Natural killer cell (primary cell): ENCODE data around the gene TLCD4. TPM values are rescaled to one million over a fixed set of nuclear protein-coding genes. Genes with fewer than 3 reads are reported as not detected.

Experiments used
- ATAC-seq, 3 donors: fragments of 150-1000 bp in 2 of 3; fragments of 200-7000 bp in 1 of 3; cut with Tn5 transposase; 1 replicate in 1 of 3; 2 replicates in 2 of 3; pipeline ENCODE4 v1.10.0; 2021; ENCODE audit warnings: mild to moderate bottlenecking in 2 of 3, moderate library complexity in 2 of 3
- DNase-seq, 2 donors: peaks; one replicate each; pipeline versions ENCODE4 v3.0.0 to v3.0.0-alpha.2; 2013 to 2021; ENCODE audit warnings: mixed read lengths in 1 of 2
- H3K27ac ChIP-seq: one replicate; pipeline ENCODE4 v1.5.1; 2013; ENCODE audit warnings: mild to moderate bottlenecking, low read length
- H3K27me3 ChIP-seq: one replicate; pipeline ENCODE4 v1.6.1; 2013; ENCODE audit warnings: low read length; ENCODE audit not compliant: control insufficient read depth, insufficient read depth
- H3K36me3 ChIP-seq: one replicate; pipeline ENCODE4 v1.6.1; 2013; ENCODE audit warnings: low read length; ENCODE audit not compliant: control insufficient read depth, insufficient read depth
- H3K4me1 ChIP-seq: one replicate; pipeline ENCODE4 v1.6.1; 2013; ENCODE audit warnings: low read length; ENCODE audit not compliant: control insufficient read depth, insufficient read depth
- H3K4me3 ChIP-seq: one replicate; pipeline ENCODE4 v1.5.1; 2013; ENCODE audit warnings: low read length
- H3K9me3 ChIP-seq: one replicate; pipeline ENCODE4 v1.6.1; 2013; ENCODE audit warnings: low read length; ENCODE audit not compliant: control insufficient read depth, insufficient read depth
- H3K27ac Mint-ChIP-seq, 2 donors: one replicate each; pipeline ENCODE4 v1.8.0; 2022; ENCODE audit warnings: mild to moderate bottlenecking in 2 of 2, mixed read lengths in 2 of 2, moderate library complexity in 1 of 2
- H3K27me3 Mint-ChIP-seq, 2 donors: one replicate each; pipeline ENCODE4 v1.8.0; 2022; ENCODE audit warnings: low read depth in 2 of 2, mixed read lengths in 2 of 2
- H3K36me3 Mint-ChIP-seq: one replicate; pipeline ENCODE4 v1.8.0; 2022; ENCODE audit warnings: mixed read lengths
- H3K4me1 Mint-ChIP-seq, 2 donors: one replicate each; pipeline ENCODE4 v1.8.0; 2022; ENCODE audit warnings: mixed read lengths in 2 of 2
- H3K4me3 Mint-ChIP-seq: one replicate; pipeline ENCODE4 v1.8.0; 2022; ENCODE audit warnings: mild to moderate bottlenecking, moderate library complexity, mixed read lengths
- H3K9me3 Mint-ChIP-seq, 2 donors: one replicate each; pipeline ENCODE4 v1.8.0; 2022; ENCODE audit warnings: mixed read lengths in 2 of 2
- WGBS: methylation state at CpG from one replicate; pipeline ENCODE4 v1.1.7; 2013; ENCODE audit warnings: missing lambda C conversion rate; ENCODE audit not compliant: insufficient coverage; 5-methylcytosine and 5-hydroxymethylcytosine counted together
- intact Hi-C: fragments of 100-400 bp; cut with micrococcal nuclease; formaldehyde crosslinking; loops from one replicate; pipeline ENCODE4 v1.14.2; 2022
- total RNA-seq, 4 donors: library from RNA; stranded (reverse); fragments of 120-200 nt in 1 of 4; gene quantifications; one replicate each; pipeline versions ENCODE4 v1.2.3 to v1.2.4, GENCODE V29; 2013 to 2022
- TF ChIP-seq, protein P1 (sequence below): fragments of 200-600 bp; IDR thresholded peaks from one replicate; pipeline ENCODE4 v1.8.0; 2022; ENCODE audit warnings: antibody characterized with exemption

TLCD4 gene
- total RNA-seq, 3 donors from 2014 or later (not counting 1 experiment from before 2014, with no cell fraction given): 0.49 to 0.60 TPM; not detected in 1

DNA sequence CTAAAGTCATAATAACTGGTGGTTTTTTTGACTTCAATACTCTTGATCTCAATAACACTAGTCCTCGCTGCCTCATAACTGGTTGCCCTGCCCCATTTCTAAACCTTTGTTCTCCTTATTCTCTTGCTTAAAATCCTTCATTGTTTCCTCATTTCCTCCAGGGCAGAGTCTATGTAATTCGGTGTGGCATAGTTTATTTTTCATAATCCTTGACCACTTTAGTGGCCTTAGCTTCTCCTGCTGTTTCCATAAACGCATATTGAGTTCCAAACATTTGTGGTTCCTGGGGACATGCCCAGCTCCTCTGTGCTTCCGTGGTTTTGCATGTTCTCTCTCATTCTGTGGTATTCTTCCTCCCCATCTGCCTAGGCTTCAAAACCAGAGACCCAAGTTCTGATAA lies 19.0 kb upstream of the TLCD4 start:
- Mint-ChIP-seq H3K36me3 (no peaks in the 10 kb centered on the region), H3K4me3 (no peak overlapping the region), H3K27me3 (peaks cover 5 to 6% of the 10 kb centered on the region in 2 donors), H3K9me3 (no peaks in the 10 kb centered on the region), H3K27ac (no peak overlapping the region), H3K4me1 (no peaks in the 10 kb centered on the region)
- Histone ChIP-seq H3K4me3 (no peak overlapping the region), H3K36me3 (no peaks in the 10 kb centered on the region), H3K9me3 (no peaks in the 10 kb centered on the region), H3K4me1 (no peaks in the 10 kb centered on the region), H3K27ac (no peak overlapping the region), H3K27me3 (no peaks in the 10 kb centered on the region)
- 61% methylated on average over 4 of the region's 4 CpGs for WGBS
- intact Hi-C loops: no loop called here
- ATAC-seq (no peak), DNase-seq (no peak)
- TF ChIP-seq, protein P1, sequence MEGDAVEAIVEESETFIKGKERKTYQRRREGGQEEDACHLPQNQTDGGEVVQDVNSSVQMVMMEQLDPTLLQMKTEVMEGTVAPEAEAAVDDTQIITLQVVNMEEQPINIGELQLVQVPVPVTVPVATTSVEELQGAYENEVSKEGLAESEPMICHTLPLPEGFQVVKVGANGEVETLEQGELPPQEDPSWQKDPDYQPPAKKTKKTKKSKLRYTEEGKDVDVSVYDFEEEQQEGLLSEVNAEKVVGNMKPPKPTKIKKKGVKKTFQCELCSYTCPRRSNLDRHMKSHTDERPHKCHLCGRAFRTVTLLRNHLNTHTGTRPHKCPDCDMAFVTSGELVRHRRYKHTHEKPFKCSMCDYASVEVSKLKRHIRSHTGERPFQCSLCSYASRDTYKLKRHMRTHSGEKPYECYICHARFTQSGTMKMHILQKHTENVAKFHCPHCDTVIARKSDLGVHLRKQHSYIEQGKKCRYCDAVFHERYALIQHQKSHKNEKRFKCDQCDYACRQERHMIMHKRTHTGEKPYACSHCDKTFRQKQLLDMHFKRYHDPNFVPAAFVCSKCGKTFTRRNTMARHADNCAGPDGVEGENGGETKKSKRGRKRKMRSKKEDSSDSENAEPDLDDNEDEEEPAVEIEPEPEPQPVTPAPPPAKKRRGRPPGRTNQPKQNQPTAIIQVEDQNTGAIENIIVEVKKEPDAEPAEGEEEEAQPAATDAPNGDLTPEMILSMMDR: no peak

DNA sequence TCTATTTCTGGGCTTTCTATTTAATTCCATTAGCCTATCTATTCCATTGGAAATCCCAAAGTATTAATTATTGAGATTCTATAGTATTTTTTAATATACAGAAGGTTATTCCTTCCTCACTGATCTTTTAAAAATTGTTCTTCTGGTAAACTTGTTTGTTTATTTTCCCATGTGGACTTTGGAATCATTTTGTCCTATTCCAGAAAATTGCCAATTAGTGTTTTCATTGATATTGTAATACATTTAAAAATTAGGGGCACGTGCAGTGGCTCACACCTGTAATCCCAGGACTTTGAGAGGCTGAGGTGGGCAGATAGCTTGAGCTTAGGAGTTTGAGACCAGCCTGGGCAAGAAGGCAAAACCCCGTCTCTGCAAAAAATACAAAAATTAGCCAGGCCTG lies 8.4 kb upstream of the TLCD4 start:
- Histone ChIP-seq H3K27me3 (peaks cover 3% of the 10 kb centered on the region), H3K36me3 (no peaks in the 10 kb centered on the region), H3K9me3 (no peaks in the 10 kb centered on the region), H3K27ac (no peak overlapping the region), H3K4me3 (no peak overlapping the region), H3K4me1 (no peaks in the 10 kb centered on the region)
- intact Hi-C loops: no loop called here
- no peak overlapping the region for H3K4me3 Mint-ChIP-seq
- TF ChIP-seq, protein P1: no peak
- no peaks in the 10 kb centered on the region for H3K36me3 Mint-ChIP-seq
- H3K9me3 Mint-ChIP-seq: no peaks in the 10 kb centered on the region
- no peak for ATAC-seq
- peaks cover 21 to 46% of the 10 kb centered on the region in 2 donors for H3K27me3 Mint-ChIP-seq
- no peak overlapping the region for H3K27ac Mint-ChIP-seq
- 92% methylated on average over 2 of the region's 2 CpGs for whole genome bisulfite sequencing
- H3K4me1 Mint-ChIP-seq: no peaks in the 10 kb centered on the region
- no peak for DNase-seq

DNA sequence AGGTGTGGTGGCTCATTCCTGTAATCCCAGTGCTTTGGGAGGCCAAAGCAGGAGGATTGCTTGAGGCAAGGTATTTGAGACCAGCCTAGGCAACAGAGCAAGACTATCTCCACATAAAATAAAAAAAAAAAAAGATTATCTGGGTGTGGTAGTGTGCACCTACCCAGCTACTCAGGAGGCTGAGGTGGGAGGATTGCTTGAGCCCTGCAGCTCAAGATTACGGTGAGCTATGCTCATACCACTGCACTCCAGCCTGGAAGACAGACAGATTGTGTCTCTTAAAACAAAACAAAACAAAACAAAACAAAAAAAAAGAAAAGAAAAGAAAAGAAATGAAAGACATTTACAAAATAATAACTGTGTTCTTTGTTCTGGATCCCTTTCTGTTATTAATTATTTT lies 6.1 kb upstream of the TLCD4 start:
- Mint-ChIP-seq H3K4me1 (no peaks in the 10 kb centered on the region), H3K36me3 (no peaks in the 10 kb centered on the region), H3K4me3 (no peak overlapping the region), H3K27ac (no peak overlapping the region), H3K27me3 (peaks cover 25 to 53% of the 10 kb centered on the region in 2 donors), H3K9me3 (no peaks in the 10 kb centered on the region)
- Histone ChIP-seq H3K27me3 (peaks cover 3% of the 10 kb centered on the region), H3K4me3 (no peak overlapping the region), H3K4me1 (no peaks in the 10 kb centered on the region), H3K27ac (no peak overlapping the region), H3K9me3 (no peaks in the 10 kb centered on the region), H3K36me3 (no peaks in the 10 kb centered on the region)
- ATAC-seq: no peak
- intact Hi-C loops: no loop called here
- WGBS: no CpG with 5 or more reads among the region's 1 CpG
- TF ChIP-seq, protein P1: no peak
- no peak for DNase-seq

DNA sequence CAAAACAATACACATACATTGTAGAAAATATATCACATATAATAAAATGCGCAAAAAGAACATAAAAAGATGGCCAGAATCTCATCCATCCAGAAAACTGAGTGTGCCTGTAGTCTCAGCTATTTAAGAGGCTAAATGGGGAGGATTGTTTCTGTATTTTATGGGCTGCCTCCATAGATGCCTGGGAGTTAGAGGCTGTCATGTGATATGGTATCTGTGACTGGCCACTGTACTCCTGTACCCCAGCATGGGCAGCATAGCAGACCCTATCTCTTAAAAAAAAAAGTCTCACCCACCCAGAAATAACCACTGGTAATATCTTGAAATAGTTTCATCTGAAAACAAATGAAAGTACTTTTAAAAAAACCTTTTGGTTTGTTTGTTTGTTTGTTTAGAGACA lies 3.5 kb upstream of the TLCD4 start:
- ATAC-seq: no peak
- H3K27me3 Mint-ChIP-seq: peaks cover 36 to 58% of the 10 kb centered on the region in 2 donors
- intact Hi-C loops: no loop called here
- H3K4me3 Mint-ChIP-seq: no peak overlapping the region
- no CpG with 5 or more reads among the region's 1 CpG for WGBS
- H3K9me3 ChIP-seq: no peaks in the 10 kb centered on the region
- H3K36me3 Mint-ChIP-seq: no peaks in the 10 kb centered on the region
- no peak overlapping the region for H3K4me3 ChIP-seq
- H3K27ac Mint-ChIP-seq: no peak overlapping the region
- H3K9me3 Mint-ChIP-seq: no peaks in the 10 kb centered on the region
- TF ChIP-seq, protein P1: no peak
- no peak for DNase-seq
- no peak overlapping the region for H3K27ac ChIP-seq
- H3K4me1 Mint-ChIP-seq: peaks cover 0 to 9% of the 10 kb centered on the region in 2 donors
- H3K27me3 ChIP-seq: peaks cover 16% of the 10 kb centered on the region
- H3K4me1 ChIP-seq: peaks cover 10% of the 10 kb centered on the region
- H3K36me3 ChIP-seq: no peaks in the 10 kb centered on the region
